HepG2 (cell line): ENCODE measurements around the gene FYTTD1. TPM values are rescaled to one million over a fixed set of nuclear protein-coding genes. Genes with fewer than 3 reads are reported as not detected.

Experiments
- ATAC-seq: fragments of 200-7000 bp; cut with Tn5 transposase; 3 replicates; pipeline ENCODE4 v1.9.1; 2020; ENCODE audit warnings: mild to moderate bottlenecking, moderate library complexity
- BruUV-seq: library from RNA; stranded (reverse); fragments of 400-500 nt; replicated peaks from 2 replicates; lab custom pipeline; 2021; lab: Mats Ljungman, UMichigan
- CTCF ChIA-PET: fragments of 300-600 bp; formaldehyde crosslinking; extraction: SDS; loops from one replicate; lab custom pipeline; 2021; ENCODE audit warnings: low total read pairs, inconsistent platforms, low intra/inter-chr PET ratio; lab: Yijun Ruan, JAX
- POLR2A ChIA-PET: fragments of 350-600 bp; sonication (Branson Sonifier 250); formaldehyde crosslinking; loops from one replicate; lab custom pipeline; 2020; ENCODE audit warnings: antibody characterized with exemption, inconsistent platforms; lab: Yijun Ruan, JAX
- DNase-seq: peaks from one replicate; pipeline ENCODE4 v3.0.0-alpha.2; 2015; ENCODE audit warnings: low spot score
- FAIRE-seq: peaks from 3 replicates; lab custom pipeline; 2011; peaks lifted over from hg19 to GRCh38; lab: Jason Lieb, UNC
- H2AFZ ChIP-seq: one replicate; pipeline ENCODE4 v1.6.1; 2011; ENCODE audit warnings: low read length, inconsistent platforms
- H3K27ac ChIP-seq: fragments of 300-600 bp; 3 replicates; pipeline ENCODE4 v1.8.0; 2011; ENCODE audit warnings: mixed run types, mild to moderate bottlenecking, mixed read lengths, low read length, inconsistent platforms; ENCODE audit not compliant: insufficient read depth; ENCODE audit errors: extremely low read length
- H3K27me3 ChIP-seq, 2 experiments: fragments of 200-600 bp in 1 of 2; 2 replicates in 1 of 2; 3 replicates in 1 of 2; pipeline versions ENCODE4 v1.6.0 to v1.8.0; 2011; ENCODE audit warnings: low read length in 2 of 2, mild to moderate bottlenecking in 2 of 2, moderate library complexity in 2 of 2, inconsistent platforms in 1 of 2; ENCODE audit not compliant: insufficient read depth in 2 of 2, control insufficient read depth in 1 of 2
- H3K36me3 ChIP-seq, 2 experiments: fragments of 200-600 bp in 1 of 2; replicated peaks in 1 of 2; 2 replicates in 1 of 2; 3 replicates in 1 of 2; pipeline versions ENCODE4 v1.5.1 to v1.8.0; 2011; ENCODE audit warnings: low read length in 2 of 2, inconsistent platforms in 1 of 2; ENCODE audit not compliant: insufficient read depth in 2 of 2, control insufficient read depth in 1 of 2
- H3K4me1 ChIP-seq: 2 replicates; pipeline ENCODE4 v1.5.1; 2012; ENCODE audit warnings: low read length, inconsistent platforms; ENCODE audit not compliant: insufficient read depth
- H3K4me2 ChIP-seq: 2 replicates; pipeline ENCODE4 v1.6.0; 2011; ENCODE audit warnings: low read depth, low read length, inconsistent platforms
- H3K4me3 ChIP-seq, 3 experiments: fragments of 200-600 bp in 1 of 3; sonication (generic), shearing (Covaris generic) in 1 of 3; replicated peaks in 1 of 3; 2 replicates each; pipeline ENCODE4 v1.5.1; 2011 to 2016; ENCODE audit warnings: low read length in 3 of 3, inconsistent platforms in 2 of 3, low read depth in 2 of 3, mild to moderate bottlenecking in 2 of 3, control low read depth in 1 of 3, mixed read lengths in 1 of 3; ENCODE audit not compliant: insufficient read depth in 1 of 3
- H3K79me2 ChIP-seq: one replicate; pipeline ENCODE4 v1.6.1; 2011; ENCODE audit warnings: low read length, inconsistent platforms; ENCODE audit not compliant: insufficient read depth
- H3K9ac ChIP-seq: 2 replicates; pipeline ENCODE4 v1.6.0; 2011; ENCODE audit warnings: mild to moderate bottlenecking, low read depth, low read length, inconsistent platforms; ENCODE audit not compliant: insufficient read depth
- H3K9me3 ChIP-seq: 2 replicates; pipeline ENCODE4 v1.5.1; 2012; ENCODE audit warnings: mild to moderate bottlenecking, low read length
- H4K20me1 ChIP-seq: 2 replicates; pipeline ENCODE4 v1.6.0; 2011; ENCODE audit warnings: inconsistent platforms, mild to moderate bottlenecking, low read length, moderate library complexity; ENCODE audit not compliant: insufficient read depth
- ARID2 ChIP-seq: sonication (generic); formaldehyde crosslinking; IDR thresholded peaks from 2 replicates; pipeline ENCODE4 v1.8.1; 2022; ENCODE audit warnings: mild to moderate bottlenecking, missing genetic modification reagents, borderline replicate concordance
- CTCF ChIP-seq: sonication (generic); formaldehyde crosslinking; IDR thresholded peaks from 2 replicates; pipeline ENCODE4 v1.5.0; 2020; ENCODE audit warnings: mild to moderate bottlenecking, missing genetic modification reagents, moderate library complexity
- KAT7 ChIP-seq: IDR thresholded peaks from 2 replicates; pipeline ENCODE4 v1.6.1; 2018; ENCODE audit warnings: borderline replicate concordance, missing compliant biosample characterization
- MAFG ChIP-seq: sonication (generic); formaldehyde crosslinking; IDR thresholded peaks from 2 replicates; pipeline ENCODE4 v1.5.1; 2020; ENCODE audit warnings: mild to moderate bottlenecking, missing genetic modification reagents
- PAF1 ChIP-seq: IDR thresholded peaks from 2 replicates; pipeline ENCODE4 v1.6.1; 2016; ENCODE audit warnings: missing genetic modification reagents, missing compliant biosample characterization
- SUZ12 ChIP-seq: fragments of 150-350 bp; IDR thresholded peaks from 2 replicates; pipeline ENCODE4 v1.6.1; 2014; ENCODE audit warnings: low read depth, low read length
- ZFY ChIP-seq: sonication (generic); formaldehyde crosslinking; IDR thresholded peaks from 2 replicates; pipeline ENCODE4 v1.4.0; 2020; ENCODE audit warnings: missing genetic modification reagents
- ZNF337 ChIP-seq: sonication (generic); formaldehyde crosslinking; IDR thresholded peaks from 2 replicates; pipeline ENCODE4 v1.5.1; 2020; ENCODE audit warnings: missing genetic modification reagents, low read depth, mild to moderate bottlenecking, borderline replicate concordance
- WGBS: methylation state at CpG from one replicate; pipeline ENCODE4 v1.1.6; 2017; ENCODE audit warnings: low lambda C conversion rate; 5-methylcytosine and 5-hydroxymethylcytosine counted together
- in situ Hi-C: cut with HindIII; loops from 2 replicates; pipeline ENCODE4 v1.10.0; 2017; ENCODE audit warnings: low pct_unique_long_range_greater_than_20kb; ENCODE audit not compliant: extremely low pct_ligation_motif_present
- intact Hi-C: fragments of 100-400 bp; cut with micrococcal nuclease; formaldehyde crosslinking; loops from one replicate; pipeline ENCODE4 v1.10.0; 2022; ENCODE audit not compliant: unreplicated experiment
- polyA plus RNA-seq, 8 experiments: library from polyadenylated mRNA; depleted of rRNA in 3 of 8; stranded (reverse) in 7 of 8; unstranded in 1 of 8; fragments of >200 nt; fragmentation: Illumina TruSeq in 4 of 8; extraction: Trizol in 4 of 8; gene quantifications; 2 replicates each; pipeline versions ENCODE4 v1.2.1 to v1.2.3, GENCODE V29; 2011 to 2016; ENCODE audit warnings: low read depth in 4 of 8, missing spikeins in 1 of 8, mixed read lengths in 1 of 8; ENCODE audit not compliant: insufficient read depth in 1 of 8
- total RNA-seq, 5 experiments: library from RNA; depleted of rRNA; stranded (reverse); fragments of >200 nt; fragmentation: Illumina TruSeq; extraction: Trizol; gene quantifications; 2 replicates each; pipeline ENCODE4 v1.2.3, GENCODE V29; 2016; ENCODE audit warnings: low read depth in 1 of 5
- TF ChIP-seq, protein P1 (sequence below): sonication (generic); formaldehyde crosslinking; IDR thresholded peaks from 2 replicates; pipeline ENCODE4 v1.9.0; 2022; ENCODE audit warnings: missing genetic modification reagents, mild to moderate bottlenecking, borderline replicate concordance

FYTTD1 gene
- total and polyA plus RNA-seq, 2 of the 13 experiments (the other 11 are each of a cell fraction or from before 2014, with no cell fraction given) = 6.5 to 28.8 TPM

- peaks cover 74% of the 10 kb centered on the region for H3K79me2 ChIP-seq
- DNase-seq = no peak
- H3K27me3 ChIP-seq = no peaks in the 10 kb centered on the region; a peak in 1 of 5 replicates
- no peaks in the 10 kb centered on the region for H3K9me3 ChIP-seq
- CTCF ChIA-PET = no interaction called here
- 0 out of 2 replicates have a peak, but pooled peaks have one; percentile 30 for TF ChIP-seq ARID2 (CRISPR knock-in tag)
- TF ChIP-seq ZFY (CRISPR knock-in tag) = no peak
- TF ChIP-seq CTCF (CRISPR knock-in tag) = peak; percentile 20; the same call in 1 of the 2 replicates
- peaks cover 0 to 8% of the 10 kb centered on the region in 2 experiments; a peak in 2 of 5 replicates for H3K36me3 ChIP-seq
- H3K27ac ChIP-seq = no peak overlapping the region
- peaks cover 10% of the 10 kb centered on the region; the same call in 1 of the 2 replicates for H3K4me1 ChIP-seq
- over 99% methylated on average over 3 of the region's 3 CpGs for WGBS
- H3K9ac ChIP-seq = no peak overlapping the region
- POLR2A ChIA-PET = no interaction called here
- no TSS peak for BruUV-seq
- no peak for FAIRE-seq
- in situ Hi-C loops = no loop called here
- no peak overlapping the region for H3K4me2 ChIP-seq
- peak; percentile 50; the same call in 2 of the 3 replicates for ATAC-seq
- intact Hi-C loops = loop anchor here (2.0 kb wide), 2 partner anchors 18 to 54 kb away; partner anchors contain the start of gene FYTTD1
- no peak overlapping the region for H3K4me3 ChIP-seq
- H2AFZ ChIP-seq = no peak overlapping the region
- peaks cover 16% of the 10 kb centered on the region; the same call in 1 of the 2 replicates for H4K20me1 ChIP-seq
Measured at GRCh38 chr3:197802779-197803459, 53.2 kb downstream of the FYTTD1 start.

GRCh38 chr3:197804511-197804910 is 54.8 kb downstream of the FYTTD1 start:
- BruUV-seq = no TSS peak
- peaks cover 75% of the 10 kb centered on the region for H3K79me2 ChIP-seq
- H3K9ac ChIP-seq = no peak overlapping the region
- 89% methylated on average over 4 of the region's 4 CpGs for WGBS
- no peaks in the 10 kb centered on the region; a peak in 1 of 5 replicates for H3K27me3 ChIP-seq
- TF ChIP-seq SUZ12 (no peak), PAF1 (CRISPR knock-in tag) (no peak), ZNF337 (CRISPR knock-in tag) (no peak), KAT7 (CRISPR knock-in tag) (no peak), MAFG (no peak)
- TF ChIP-seq, protein P1, sequence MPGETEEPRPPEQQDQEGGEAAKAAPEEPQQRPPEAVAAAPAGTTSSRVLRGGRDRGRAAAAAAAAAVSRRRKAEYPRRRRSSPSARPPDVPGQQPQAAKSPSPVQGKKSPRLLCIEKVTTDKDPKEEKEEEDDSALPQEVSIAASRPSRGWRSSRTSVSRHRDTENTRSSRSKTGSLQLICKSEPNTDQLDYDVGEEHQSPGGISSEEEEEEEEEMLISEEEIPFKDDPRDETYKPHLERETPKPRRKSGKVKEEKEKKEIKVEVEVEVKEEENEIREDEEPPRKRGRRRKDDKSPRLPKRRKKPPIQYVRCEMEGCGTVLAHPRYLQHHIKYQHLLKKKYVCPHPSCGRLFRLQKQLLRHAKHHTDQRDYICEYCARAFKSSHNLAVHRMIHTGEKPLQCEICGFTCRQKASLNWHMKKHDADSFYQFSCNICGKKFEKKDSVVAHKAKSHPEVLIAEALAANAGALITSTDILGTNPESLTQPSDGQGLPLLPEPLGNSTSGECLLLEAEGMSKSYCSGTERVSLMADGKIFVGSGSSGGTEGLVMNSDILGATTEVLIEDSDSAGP (CRISPR knock-in tag) = no peak
- no peak overlapping the region for H3K4me2 ChIP-seq
- peaks cover 16% of the 10 kb centered on the region; the same call in 1 of the 2 replicates for H3K4me1 ChIP-seq
- no peak overlapping the region for H3K27ac ChIP-seq
- POLR2A ChIA-PET = no interaction called here
- no peak overlapping the region for H2AFZ ChIP-seq
- ATAC-seq (no peak), FAIRE-seq (no peak), DNase-seq (no peak)
- in situ Hi-C loops = no loop called here
- H4K20me1 ChIP-seq = peaks cover 16% of the 10 kb centered on the region; the same call in 1 of the 2 replicates
- H3K9me3 ChIP-seq = no peaks in the 10 kb centered on the region
- H3K36me3 ChIP-seq = peaks cover 0 to 8% of the 10 kb centered on the region in 2 experiments; a peak in 1 of 5 replicates
- intact Hi-C loops = no loop called here
- CTCF ChIA-PET = no interaction called here
- H3K4me3 ChIP-seq = no peak overlapping the region
